ENCODE data around the gene ELOVL6.
A peak's percentile ranks its signal among the peaks of the same experiment; 100 is the strongest.

The ELOVL6 gene

DNA sequence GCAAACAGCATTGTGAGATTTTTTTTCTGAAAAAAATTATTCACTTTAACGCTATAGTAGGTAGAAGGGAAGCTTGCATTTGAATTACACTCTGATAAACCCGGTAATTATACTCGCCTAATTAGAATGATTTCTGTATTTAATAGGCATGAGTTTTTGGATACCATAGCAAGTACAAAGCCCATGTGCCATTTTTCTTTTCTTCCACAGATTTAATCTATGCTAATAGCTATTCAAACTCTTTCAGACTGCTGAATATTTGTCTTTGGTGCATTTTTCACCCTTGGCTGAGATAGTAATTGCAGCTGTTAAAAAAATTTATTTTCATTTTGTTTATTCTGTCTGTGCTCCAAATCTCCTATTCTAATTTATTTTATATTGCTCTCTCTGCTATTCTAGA is 172.7 kb downstream of the ELOVL6 start:
- DNase-seq (ENCODE audit: low read depth in 2 of 2): no peak

DNA sequence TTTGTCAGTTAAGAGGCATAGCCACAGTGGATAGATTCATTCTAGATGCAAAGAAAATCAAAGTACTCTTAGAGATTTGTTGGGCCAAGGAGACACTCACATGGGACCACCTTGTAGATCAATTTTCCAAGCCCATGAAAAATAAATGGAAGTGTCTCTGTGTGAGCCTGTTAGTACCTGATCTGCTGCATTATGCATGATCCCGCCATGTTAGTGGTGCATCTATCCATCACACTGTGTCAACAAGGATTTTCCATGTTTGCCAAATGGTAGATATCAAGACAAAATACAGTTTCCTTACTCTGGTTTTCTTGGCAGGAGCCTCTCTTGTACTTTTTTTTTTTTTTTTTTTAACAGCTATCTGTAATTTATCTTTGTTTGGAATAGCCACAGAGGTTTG is 173.4 kb downstream of the ELOVL6 start:
- no peak for DNase-seq (ENCODE audit: low read depth in 2 of 2)

DNA sequence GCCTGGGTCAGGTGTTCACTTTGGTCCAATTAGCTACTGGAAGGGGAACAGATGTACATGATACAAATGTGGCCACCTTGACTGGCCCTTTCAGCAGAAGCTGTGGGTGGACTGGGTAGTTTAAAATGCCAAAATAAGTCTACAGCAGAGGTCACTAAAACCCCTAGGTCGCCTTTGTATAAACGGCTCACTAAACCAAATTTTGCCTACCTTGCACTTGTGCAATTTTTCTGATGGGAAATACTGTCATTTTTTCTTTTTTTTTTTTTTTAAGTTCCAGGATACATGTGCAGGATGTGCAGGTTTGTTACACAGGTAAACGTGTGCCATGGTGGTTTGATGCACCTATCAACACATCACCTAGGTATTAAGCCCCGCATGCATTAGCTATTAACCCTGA is 176.0 kb downstream of the ELOVL6 start:
- no peak for DNase-seq (ENCODE audit: low read depth in 2 of 2)

DNA sequence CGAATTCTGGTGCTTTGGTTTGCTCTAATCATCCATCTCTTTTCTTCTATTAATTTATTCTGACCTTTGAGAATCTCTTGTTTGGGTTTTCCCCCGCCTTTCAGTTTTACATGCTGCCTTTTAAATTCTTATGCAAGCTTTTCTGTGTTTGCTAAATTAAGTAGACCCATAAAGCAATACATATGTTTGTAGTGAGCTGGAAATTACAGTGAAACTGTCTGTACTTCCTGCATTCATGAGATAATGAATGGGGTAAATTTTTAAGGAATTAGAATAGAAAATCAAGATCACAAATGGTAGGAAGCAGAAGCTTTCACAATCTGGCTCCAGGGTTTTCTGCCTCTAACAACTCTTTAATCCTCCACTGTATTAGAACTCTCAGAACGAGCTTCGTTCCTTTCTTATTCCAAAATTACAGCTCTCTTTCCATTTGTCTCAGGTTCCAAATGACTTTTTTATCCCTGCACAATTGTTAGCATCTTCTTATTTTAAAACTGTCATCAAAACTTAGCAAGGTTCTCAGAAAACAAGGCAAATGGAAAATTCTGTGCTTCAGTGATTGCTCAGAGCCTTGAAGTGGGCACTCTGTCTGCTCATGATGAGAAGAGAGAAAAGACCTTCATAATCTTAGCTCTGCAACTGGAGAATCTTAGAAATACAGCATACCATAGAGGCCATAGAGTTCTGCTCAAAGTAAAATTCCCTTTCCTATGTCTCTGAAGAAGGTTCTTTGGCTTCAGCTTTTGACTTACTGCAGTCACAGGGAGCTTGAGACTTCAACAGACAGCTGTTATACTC is 177.6 kb downstream of the ELOVL6 start:
- DNase-seq (ENCODE audit: low read depth in 2 of 2): no peak

DNA sequence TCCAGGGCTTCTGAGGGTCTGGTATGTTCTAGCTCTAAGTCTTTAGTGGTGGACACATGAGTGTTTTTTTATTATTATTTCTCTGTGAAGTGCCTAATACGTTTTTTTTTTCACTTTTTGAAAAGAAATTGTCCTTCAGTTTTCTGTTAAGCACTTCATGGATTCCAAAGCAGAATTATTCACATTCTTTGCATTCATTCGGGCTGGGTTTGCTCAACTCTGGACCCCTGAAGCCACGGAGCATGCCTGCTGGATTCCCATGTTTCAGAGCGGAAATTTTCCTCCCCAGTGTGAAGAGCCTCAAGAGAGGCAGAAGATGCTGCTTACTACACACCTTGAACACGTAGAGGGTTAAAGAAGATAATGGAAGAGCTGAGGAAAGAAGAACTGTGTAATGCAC is 178.3 kb downstream of the ELOVL6 start:
- DNase-seq (ENCODE audit: low read depth in 2 of 2): peak; percentile 40 to 45

- no peak for DNase-seq (ENCODE audit: low read depth in 2 of 2)
Observed at GRCh38 chr4:110019153-110019552, 179.3 kb downstream of the ELOVL6 start.

- DNase-seq (ENCODE audit: low read depth in 2 of 2): no peak
Observed at GRCh38 chr4:110014233-110014632, 184.2 kb downstream of the ELOVL6 start.

GRCh38 chr4:110012917-110013316 is 185.5 kb downstream of the ELOVL6 start:
- DNase-seq (ENCODE audit: low read depth in 2 of 2): no peak

GRCh38 chr4:110010797-110011196 is 187.6 kb downstream of the ELOVL6 start:
- DNase-seq (ENCODE audit: low read depth in 2 of 2): no peak

DNA sequence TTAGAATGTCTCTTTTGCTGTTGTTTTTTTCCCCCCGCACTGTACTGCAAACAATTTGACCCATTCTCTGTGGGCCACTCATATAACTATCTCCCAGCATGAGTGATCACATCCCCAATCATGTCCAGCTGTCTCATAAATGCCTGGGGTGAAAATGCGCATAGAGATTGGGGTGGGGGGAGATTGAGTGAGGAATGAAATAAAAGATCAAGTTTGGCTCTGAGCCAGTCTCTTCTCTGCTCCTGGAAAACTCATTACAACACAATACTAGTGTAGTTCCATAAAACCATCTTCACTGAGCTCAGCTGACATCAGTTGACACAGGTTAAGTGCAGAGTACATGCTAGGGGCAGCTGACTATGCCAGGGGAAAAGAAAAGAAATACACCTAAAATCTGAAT is 188.9 kb downstream of the ELOVL6 start:
- no peak for DNase-seq (ENCODE audit: low read depth in 2 of 2)

- DNase-seq (ENCODE audit: low read depth in 2 of 2): no peak
Observed at GRCh38 chr4:110008540-110008939, 189.9 kb downstream of the ELOVL6 start.

DNA sequence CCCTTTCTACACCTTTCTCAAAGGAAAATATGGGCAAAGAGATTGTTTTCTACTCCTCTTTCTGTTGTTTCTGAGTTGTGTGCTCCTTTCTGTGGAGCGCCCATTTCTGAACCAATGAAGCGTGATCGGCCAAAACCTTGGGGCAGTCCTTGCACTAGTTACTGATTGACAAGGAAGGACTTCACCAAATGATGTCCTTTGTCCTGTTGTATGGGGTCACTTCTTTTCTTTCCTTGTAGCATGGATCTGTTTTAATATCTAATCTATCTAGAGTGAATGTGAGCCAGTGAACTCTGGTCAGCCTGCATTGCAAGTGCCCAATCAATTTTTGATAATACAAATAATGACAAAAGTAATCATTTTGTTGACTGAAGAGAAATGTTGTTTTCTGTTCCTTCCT is 191.2 kb downstream of the ELOVL6 start:
- DNase-seq (ENCODE audit: low read depth in 2 of 2): no peak

- peak; percentile 27 to 48 for DNase-seq (ENCODE audit: low read depth in 2 of 2)
Observed at GRCh38 chr4:110005461-110006056, 192.9 kb downstream of the ELOVL6 start.

GRCh38 chr4:110004556-110004955 is 193.9 kb downstream of the ELOVL6 start:
- no peak for DNase-seq (ENCODE audit: low read depth in 2 of 2)

DNA sequence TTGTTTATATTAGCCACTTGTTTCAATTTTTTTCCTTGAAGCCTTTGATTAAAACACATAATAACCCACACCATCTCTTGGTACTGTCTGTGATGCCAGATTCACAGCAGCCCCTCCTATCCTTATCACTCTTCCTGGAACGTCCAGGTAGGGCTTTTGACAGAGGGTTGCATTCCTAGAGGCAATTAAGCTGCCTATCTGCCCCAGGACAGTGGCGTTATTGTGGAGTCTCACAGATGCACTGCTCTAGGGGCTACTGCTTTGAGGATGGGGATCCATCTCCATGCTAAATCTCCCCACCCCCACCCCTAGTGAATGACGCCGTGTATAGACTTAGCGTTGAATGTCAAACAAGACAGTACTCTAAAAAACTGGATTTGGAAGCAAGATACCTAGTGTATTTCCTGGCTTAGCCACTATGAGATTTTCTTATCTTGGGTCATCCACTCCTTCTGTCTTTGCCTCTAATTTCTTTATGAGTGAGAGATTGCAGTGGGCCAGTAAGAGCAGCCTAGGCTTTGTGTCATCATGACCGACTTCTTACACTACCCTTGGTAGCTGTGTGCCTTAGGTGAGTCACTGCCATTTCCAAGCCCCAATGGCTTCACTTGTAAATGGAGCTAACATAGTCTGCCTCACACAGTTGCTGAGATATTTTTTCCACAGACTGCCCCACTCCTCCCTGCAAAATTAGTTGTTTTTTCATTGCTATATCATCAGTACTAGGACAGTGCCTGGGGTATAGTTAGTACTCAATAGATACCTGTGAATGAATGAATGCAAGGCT is 194.8 kb downstream of the ELOVL6 start:
- DNase-seq (ENCODE audit: low read depth in 2 of 2): no peak

GRCh38 chr4:110002326-110002725 is 196.1 kb downstream of the ELOVL6 start:
- no peak for DNase-seq (ENCODE audit: low read depth in 2 of 2)

GRCh38 chr4:109999585-109999912 is 198.9 kb downstream of the ELOVL6 start:
- DNase-seq (ENCODE audit: low read depth in 2 of 2): no peak

GRCh38 chr4:109998867-109999584 is 199.4 kb downstream of the ELOVL6 start:
- no peak for DNase-seq (ENCODE audit: low read depth in 2 of 2)

GRCh38 chr4:109996526-109996925 is 201.9 kb downstream of the ELOVL6 start:
- no peak for DNase-seq (ENCODE audit: low read depth in 2 of 2)

Data from fibroblast of skin of left biceps (primary cell).